Mucosa of descending colon (tissue), 3 donors: Measurements from ENCODE around the gene FHIT. TPM values are rescaled to one million over a fixed set of nuclear protein-coding genes. Genes with fewer than 3 reads are reported as not detected.

Experiments used
- ATAC-seq: fragments of 200-7000 bp; cut with Tn5 transposase; one replicate; pipeline ENCODE4 v1.9.1; 2020; ENCODE audit warnings: mild to moderate bottlenecking, moderate library complexity
- DNase-seq, 3 donors: peaks; one replicate each; pipeline ENCODE4 v3.0.0-alpha.2; 2020
- H3K36me3 ChIP-seq: fragments of 200-600 bp; one replicate; pipeline ENCODE4 v1.8.0; 2021; ENCODE audit warnings: low read depth, mild to moderate bottlenecking
- H3K4me1 ChIP-seq: fragments of 200-600 bp; one replicate; pipeline ENCODE4 v1.8.0; 2021; ENCODE audit warnings: low read depth, mild to moderate bottlenecking
- H3K4me3 ChIP-seq: fragments of 200-600 bp; one replicate; pipeline ENCODE4 v1.8.0; 2021; ENCODE audit warnings: mild to moderate bottlenecking
- H3K9me3 ChIP-seq: fragments of 200-600 bp; one replicate; pipeline ENCODE4 v1.8.0; 2021; ENCODE audit warnings: mild to moderate bottlenecking
- intact Hi-C, 2 donors: fragments of 100-400 bp; cut with DNase I in 1 of 2; cut with micrococcal nuclease in 1 of 2; formaldehyde crosslinking; loops; one replicate each; pipeline versions ENCODE4 v1.11.0 to v1.11.1; 2022; cut with DNase I, micrococcal nuclease
- total RNA-seq, 3 donors: library from RNA; stranded (reverse); fragmentation: NEBNext Ultra II Directional in 2 of 3; extraction: Animal tissue kit (Norgen Biotek cat#: 25700) in 2 of 3; gene quantifications; one replicate each; pipeline versions ENCODE4 v1.2.1 to v1.2.4, GENCODE V29; 2021 to 2023
- TF ChIP-seq, protein P1 (sequence below): fragments of 200-600 bp; IDR thresholded peaks from one replicate; pipeline ENCODE4 v1.8.0; 2022; ENCODE audit warnings: antibody characterized with exemption, mild to moderate bottlenecking
- donor health status: DM: no; HTN: no; CAD: no; lungs with moderate emphysema.
- donor health status: DM: no; HTN: no; CAD: no.
- donor health status: DM: no; HTN: yes; CAD: no.

Gene FHIT
- total RNA-seq, 3 donors from 2014 or later, result 8.9 to 20.7 (median 18.6) TPM

DNA sequence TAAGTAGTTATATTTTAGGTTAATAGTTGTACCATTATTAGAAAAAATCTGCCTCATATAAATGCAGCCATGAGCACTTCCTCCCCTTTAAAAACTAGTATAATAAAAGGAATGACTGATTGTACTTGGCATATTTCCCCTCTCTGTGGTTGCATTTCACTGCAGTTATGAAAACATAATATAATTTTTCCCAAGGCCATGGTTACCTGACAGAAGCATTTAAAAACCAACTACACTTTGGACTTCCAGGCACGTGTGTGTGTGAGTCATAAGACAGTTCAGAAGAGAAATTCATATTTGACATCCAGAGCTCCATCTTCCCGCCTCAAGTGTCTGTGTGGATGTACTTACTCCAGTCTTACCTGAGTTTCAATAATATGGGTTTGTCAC, 1373.2 kb downstream of the FHIT start:
- DNase-seq (no peak), ATAC-seq (peak; percentile 61)
- intact Hi-C loops, result no loop called here

DNA sequence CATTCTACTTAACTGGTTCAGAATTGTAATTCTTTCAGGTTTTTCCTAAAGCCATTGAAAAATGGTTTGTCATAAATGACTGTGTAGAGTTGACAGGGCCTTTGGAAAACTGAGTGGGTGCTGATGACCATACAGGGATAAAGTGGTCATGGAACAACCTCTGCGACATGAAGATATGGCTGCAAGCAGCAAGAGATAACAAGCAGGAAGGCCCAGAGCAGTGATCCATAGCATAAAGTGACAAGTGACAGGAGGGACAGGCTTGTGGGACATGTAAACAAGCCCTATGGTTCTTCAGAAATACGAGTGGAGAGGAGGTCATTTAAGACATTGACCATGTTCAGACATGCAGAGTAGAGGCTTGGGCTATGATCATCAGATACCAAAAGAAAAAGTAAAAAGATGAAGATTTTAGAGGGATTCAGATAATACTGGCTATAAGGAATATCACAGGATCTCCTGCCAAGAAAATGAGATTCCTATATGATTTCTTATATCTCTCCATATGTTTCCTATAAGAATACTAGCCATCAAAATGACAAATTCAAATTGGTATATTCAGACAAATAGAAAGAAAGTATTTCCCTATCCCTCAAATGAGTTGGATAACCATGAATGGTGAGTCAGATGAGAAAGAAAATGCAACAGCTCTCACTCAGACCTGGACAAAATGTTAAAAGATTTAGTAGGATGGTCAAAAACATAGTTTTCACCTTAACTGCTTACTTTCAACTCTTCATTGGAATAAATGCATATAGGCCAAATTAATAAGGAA, 1373.8 kb downstream of the FHIT start:
- no peaks in the 10 kb centered on the region for H3K36me3 ChIP-seq
- TF ChIP-seq, protein P1, sequence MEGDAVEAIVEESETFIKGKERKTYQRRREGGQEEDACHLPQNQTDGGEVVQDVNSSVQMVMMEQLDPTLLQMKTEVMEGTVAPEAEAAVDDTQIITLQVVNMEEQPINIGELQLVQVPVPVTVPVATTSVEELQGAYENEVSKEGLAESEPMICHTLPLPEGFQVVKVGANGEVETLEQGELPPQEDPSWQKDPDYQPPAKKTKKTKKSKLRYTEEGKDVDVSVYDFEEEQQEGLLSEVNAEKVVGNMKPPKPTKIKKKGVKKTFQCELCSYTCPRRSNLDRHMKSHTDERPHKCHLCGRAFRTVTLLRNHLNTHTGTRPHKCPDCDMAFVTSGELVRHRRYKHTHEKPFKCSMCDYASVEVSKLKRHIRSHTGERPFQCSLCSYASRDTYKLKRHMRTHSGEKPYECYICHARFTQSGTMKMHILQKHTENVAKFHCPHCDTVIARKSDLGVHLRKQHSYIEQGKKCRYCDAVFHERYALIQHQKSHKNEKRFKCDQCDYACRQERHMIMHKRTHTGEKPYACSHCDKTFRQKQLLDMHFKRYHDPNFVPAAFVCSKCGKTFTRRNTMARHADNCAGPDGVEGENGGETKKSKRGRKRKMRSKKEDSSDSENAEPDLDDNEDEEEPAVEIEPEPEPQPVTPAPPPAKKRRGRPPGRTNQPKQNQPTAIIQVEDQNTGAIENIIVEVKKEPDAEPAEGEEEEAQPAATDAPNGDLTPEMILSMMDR, result no peak
- no peak for DNase-seq
- no peak overlapping the region for H3K4me3 ChIP-seq
- H3K4me1 ChIP-seq, result no peaks in the 10 kb centered on the region
- intact Hi-C loops, result no loop called here
- H3K9me3 ChIP-seq, result no peaks in the 10 kb centered on the region
- no peak for ATAC-seq

More for the DNA sequence above, 1373.2 kb downstream of the FHIT start:
- TF ChIP-seq, protein P1, result no peak
- H3K4me3 ChIP-seq, result no peak overlapping the region
- H3K36me3 ChIP-seq, result no peaks in the 10 kb centered on the region
- no peaks in the 10 kb centered on the region for H3K9me3 ChIP-seq
- H3K4me1 ChIP-seq, result no peaks in the 10 kb centered on the region

DNA sequence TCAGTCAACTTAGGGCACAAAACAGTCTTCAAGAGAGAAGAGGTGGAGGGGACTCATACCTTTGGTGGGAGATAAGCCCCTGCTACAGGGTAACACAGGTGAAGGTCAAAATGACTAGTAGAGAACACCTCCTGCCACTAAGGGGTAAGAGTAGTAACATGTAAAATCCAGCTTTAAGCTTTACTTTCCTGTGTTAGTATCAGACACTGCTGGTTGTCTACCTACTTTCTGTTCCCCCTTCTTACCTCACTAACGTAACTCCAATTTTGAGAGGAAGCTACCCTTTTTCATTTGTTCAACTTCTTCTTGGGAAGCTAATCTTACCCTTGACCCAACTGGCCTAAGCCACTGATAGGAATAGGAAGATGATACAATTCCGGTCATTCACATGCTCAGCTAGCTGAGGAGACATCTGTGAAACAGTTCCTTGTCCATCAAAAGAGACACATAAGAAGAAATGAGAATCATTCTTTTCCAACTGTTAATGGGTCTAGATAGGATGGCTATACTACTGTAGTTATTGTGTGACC, 1374.7 kb downstream of the FHIT start:
- H3K4me1 ChIP-seq, result no peaks in the 10 kb centered on the region
- DNase-seq (no peak), ATAC-seq (no peak)
- intact Hi-C loops, result no loop called here
- H3K36me3 ChIP-seq, result no peaks in the 10 kb centered on the region
- H3K4me3 ChIP-seq, result no peak overlapping the region
- TF ChIP-seq, protein P1, result no peak
- no peaks in the 10 kb centered on the region for H3K9me3 ChIP-seq

DNA sequence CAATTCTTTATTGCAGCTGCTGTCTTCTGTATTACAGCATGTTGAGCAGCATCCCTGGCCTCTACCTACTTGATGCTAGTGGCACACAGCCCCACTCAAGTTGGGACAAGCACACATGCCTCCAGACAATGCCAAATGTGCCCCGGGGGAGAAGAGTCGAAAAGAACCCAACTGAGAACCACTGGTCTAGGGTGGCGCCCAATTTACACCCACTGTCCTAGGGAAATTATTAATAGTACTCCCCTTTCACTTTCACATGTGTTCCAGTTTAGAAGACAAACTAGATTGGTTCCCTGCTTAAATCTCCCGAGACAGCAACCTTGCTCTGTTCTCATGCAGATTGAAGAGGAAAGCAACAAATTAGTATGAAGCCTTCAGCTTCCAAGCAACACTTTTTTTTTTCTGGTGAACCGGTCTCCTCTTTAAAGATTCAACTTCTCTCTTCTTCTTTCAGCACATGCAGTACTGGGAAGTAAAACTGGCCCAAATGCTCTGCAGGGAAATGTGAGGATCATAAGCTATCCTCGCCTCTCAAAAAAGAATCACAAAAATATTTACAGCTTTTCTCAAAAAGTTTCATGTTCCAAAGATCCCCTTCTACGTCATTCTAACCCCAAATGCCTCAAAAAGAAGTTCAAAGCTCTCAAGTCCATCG, 1377.5 kb downstream of the FHIT start:
- no peak for ATAC-seq
- intact Hi-C loops, result no loop called here
- H3K4me1 ChIP-seq, result no peaks in the 10 kb centered on the region
- H3K4me3 ChIP-seq, result no peak overlapping the region
- TF ChIP-seq, protein P1, result no peak
- no peaks in the 10 kb centered on the region for H3K9me3 ChIP-seq
- DNase-seq, result no peak
- H3K36me3 ChIP-seq, result no peaks in the 10 kb centered on the region

DNA sequence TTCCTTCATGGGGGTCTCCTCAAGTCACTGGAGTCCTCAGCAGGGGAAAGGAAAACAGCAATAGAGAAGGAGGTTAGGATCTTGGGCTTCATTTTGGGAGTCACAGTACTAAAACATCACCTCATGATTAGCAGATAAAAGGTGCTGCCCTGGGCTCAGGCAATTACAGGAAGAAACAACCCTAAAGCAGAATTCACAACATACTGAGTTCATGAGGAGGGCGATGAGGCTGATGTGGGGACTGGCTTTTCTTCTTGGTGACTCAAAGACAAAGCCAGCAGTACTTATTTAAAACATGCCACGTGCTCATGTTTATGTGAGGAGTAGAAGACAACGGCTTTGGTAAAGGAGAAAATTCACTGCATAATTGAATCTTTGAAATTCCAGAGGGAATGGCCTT, 1379.1 kb downstream of the FHIT start:
- Histone ChIP-seq H3K36me3 (no peaks in the 10 kb centered on the region), H3K9me3 (no peaks in the 10 kb centered on the region), H3K4me3 (no peak overlapping the region), H3K4me1 (no peaks in the 10 kb centered on the region)
- DNase-seq (no peak), ATAC-seq (no peak)
- intact Hi-C loops, result no loop called here
- TF ChIP-seq, protein P1, result no peak
